ENCODE measurements around the gene SUPT6H.
A peak's percentile ranks its signal among the peaks of the same experiment; 100 is the strongest.

SUPT6H gene

GRCh38 chr17:28724500-28725165 is 62.6 kb downstream of the SUPT6H start:
- peak overlapping the region; percentile 89 for H3K27ac ChIP-seq (ENCODE audit: low read depth, low read length, poor library complexity, severe bottlenecking)
- peaks cover 64% of the 10 kb centered on the region for H3K4me1 ChIP-seq (ENCODE audit: insufficient read depth, low read length, severe bottlenecking)
- no peak overlapping the region for H2AFZ ChIP-seq (ENCODE audit: low read length)
- H3K79me2 ChIP-seq (ENCODE audit: insufficient read depth, low read length), result peaks cover 18% of the 10 kb centered on the region
- peaks cover 20% of the 10 kb centered on the region for H3F3A ChIP-seq (ENCODE audit: insufficient read depth, low read length)
- no peaks in the 10 kb centered on the region for H3K27me3 ChIP-seq (ENCODE audit: insufficient read depth, low read length)
- no peak overlapping the region; the same call in 1 of the 2 replicates for H3K9ac ChIP-seq (ENCODE audit: low read length)
- H3K9me2 ChIP-seq (ENCODE audit: low read depth, low read length), result no peaks in the 10 kb centered on the region
- H3K36me3 ChIP-seq (ENCODE audit: insufficient read depth, low read length), result peaks cover 56% of the 10 kb centered on the region
- peak overlapping the region; percentile 66 for H3K4me3 ChIP-seq (ENCODE audit: low read depth, low read length, poor library complexity, severe bottlenecking)
- TF ChIP-seq EZH2 (IDR thresholded peaks at IDR 0.05; ENCODE audit: borderline replicate concordance, low read length) (no peak), CTCF (IDR thresholded peaks at IDR 0.05; ENCODE audit: low read length) (no peak)
- no peaks in the 10 kb centered on the region for H4K20me1 ChIP-seq (ENCODE audit: insufficient read depth, low read length)
- no peaks in the 10 kb centered on the region for H3K9me3 ChIP-seq (ENCODE audit: low read length)
- peak overlapping the region; percentile 87 for H3K4me2 ChIP-seq (ENCODE audit: low read length)

GRCh38 chr17:28725166-28725659 is 63.2 kb downstream of the SUPT6H start:
- Histone ChIP-seq H3K4me3 (ENCODE audit: low read depth, low read length, poor library complexity, severe bottlenecking) (peak overlapping the region; percentile 66), H3K9me3 (ENCODE audit: low read length) (no peaks in the 10 kb centered on the region), H3K4me2 (ENCODE audit: low read length) (peak overlapping the region; percentile 87), H4K20me1 (ENCODE audit: insufficient read depth, low read length) (no peaks in the 10 kb centered on the region), H3K27ac (ENCODE audit: low read depth, low read length, poor library complexity, severe bottlenecking) (peak overlapping the region; percentile 89), H3F3A (ENCODE audit: insufficient read depth, low read length) (peaks cover 20% of the 10 kb centered on the region), H2AFZ (ENCODE audit: low read length) (no peak overlapping the region), H3K9me2 (ENCODE audit: low read depth, low read length) (no peaks in the 10 kb centered on the region), H3K79me2 (ENCODE audit: insufficient read depth, low read length) (peaks cover 15% of the 10 kb centered on the region), H3K27me3 (ENCODE audit: insufficient read depth, low read length) (no peaks in the 10 kb centered on the region), H3K9ac (ENCODE audit: low read length) (peak overlapping the region; percentile 73), H3K4me1 (ENCODE audit: insufficient read depth, low read length, severe bottlenecking) (peaks cover 64% of the 10 kb centered on the region), H3K36me3 (ENCODE audit: insufficient read depth, low read length) (peaks cover 53% of the 10 kb centered on the region)
- TF ChIP-seq CTCF (IDR thresholded peaks at IDR 0.05; ENCODE audit: low read length) (0 out of 2 replicates have a peak, but pooled peaks have one; percentile 11), EZH2 (IDR thresholded peaks at IDR 0.05; ENCODE audit: borderline replicate concordance, low read length) (no peak)

- Histone ChIP-seq H3K27ac (ENCODE audit: low read depth, low read length, poor library complexity, severe bottlenecking) (peak overlapping the region; percentile 89), H3K4me3 (ENCODE audit: low read depth, low read length, poor library complexity, severe bottlenecking) (peak overlapping the region; percentile 66), H3K27me3 (ENCODE audit: insufficient read depth, low read length) (no peaks in the 10 kb centered on the region), H3K9ac (ENCODE audit: low read length) (peak overlapping the region; percentile 73), H2AFZ (ENCODE audit: low read length) (no peak overlapping the region), H3K9me3 (ENCODE audit: low read length) (no peaks in the 10 kb centered on the region), H3F3A (ENCODE audit: insufficient read depth, low read length) (peaks cover 20% of the 10 kb centered on the region), H3K36me3 (ENCODE audit: insufficient read depth, low read length) (peaks cover 48% of the 10 kb centered on the region), H3K4me1 (ENCODE audit: insufficient read depth, low read length, severe bottlenecking) (peaks cover 64% of the 10 kb centered on the region), H4K20me1 (ENCODE audit: insufficient read depth, low read length) (no peaks in the 10 kb centered on the region), H3K79me2 (ENCODE audit: insufficient read depth, low read length) (peaks cover 9% of the 10 kb centered on the region), H3K4me2 (ENCODE audit: low read length) (peak overlapping the region; percentile 87), H3K9me2 (ENCODE audit: low read depth, low read length) (no peaks in the 10 kb centered on the region)
- no peak for TF ChIP-seq EZH2 (IDR thresholded peaks at IDR 0.05; ENCODE audit: borderline replicate concordance, low read length)
- TF ChIP-seq CTCF (IDR thresholded peaks at IDR 0.05; ENCODE audit: low read length), result no peak
These were observed 63.7 kb downstream of the SUPT6H start for GRCh38 chr17:28725660-28726225.

All from OCI-LY1 (cell line).